ENCODE results near the gene ATP8A2.

- TF ChIP-seq CTCF (IDR thresholded peaks at IDR 0.05), result no peak
- TF ChIP-seq POLR2A (IDR thresholded peaks at IDR 0.05), result no peak
- no peak for TF ChIP-seq EP300 (IDR thresholded peaks at IDR 0.05)
- TF ChIP-seq POLR2AphosphoS5 (IDR thresholded peaks at IDR 0.05), result no peak
Observed at GRCh38 chr13:25798998-25799397, 427.2 kb downstream of the ATP8A2 start.
